ENCODE results near the gene LRMDA.
A peak's percentile ranks its signal among the peaks of the same experiment; 100 is the strongest.

Gene LRMDA

DNA sequence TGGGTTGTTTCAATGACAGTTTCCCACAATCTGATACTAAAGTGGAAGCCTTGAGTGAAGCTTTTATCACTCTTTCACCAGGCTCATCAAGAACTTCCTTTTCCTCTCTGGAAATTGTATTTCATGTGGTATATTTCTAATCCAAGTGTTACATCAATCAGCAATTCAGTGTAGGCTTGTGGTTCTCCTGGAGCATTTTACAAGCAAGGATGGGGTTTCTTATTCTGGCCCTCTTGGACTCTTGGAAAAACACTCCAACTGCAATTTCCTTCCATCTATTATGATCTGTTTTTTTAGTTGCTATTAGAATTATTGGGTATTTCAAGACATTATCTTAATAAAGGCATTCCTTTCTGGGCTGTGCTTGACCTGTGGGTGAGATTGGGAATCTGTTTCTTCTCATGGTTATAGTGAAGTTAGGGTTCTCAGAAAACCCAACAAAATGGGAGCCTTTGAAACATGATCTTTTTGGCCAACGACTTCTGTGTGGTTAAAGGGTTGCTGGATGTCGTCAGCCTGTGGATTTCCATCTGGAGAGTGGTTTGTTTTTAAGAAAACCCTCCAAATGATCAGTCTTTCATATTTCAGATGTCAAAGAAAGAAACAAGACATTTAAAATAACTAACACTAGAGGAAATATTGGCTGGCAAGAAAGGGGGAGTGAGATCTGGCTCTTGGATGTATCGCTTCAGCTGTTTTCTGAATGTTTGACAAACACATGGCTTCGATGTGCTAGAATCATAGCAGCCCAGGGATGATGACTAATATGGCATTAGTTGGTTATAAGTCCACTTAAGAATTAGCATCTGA is 540.2 kb downstream of the LRMDA start:
- no peaks in the 10 kb centered on the region for H3K9me3 Mint-ChIP-seq
- no peaks in the 10 kb centered on the region for H3K4me1 Mint-ChIP-seq
- no peak for ATAC-seq
- no peak for DNase-seq
- H3K27ac Mint-ChIP-seq: no peak overlapping the region
- no peaks in the 10 kb centered on the region for H3K27me3 Mint-ChIP-seq
- H3K4me3 Mint-ChIP-seq: no peak overlapping the region

- Mint-ChIP-seq H3K27ac (no peak overlapping the region), H3K9me3 (no peaks in the 10 kb centered on the region), H3K27me3 (no peaks in the 10 kb centered on the region), H3K4me1 (no peaks in the 10 kb centered on the region), H3K4me3 (no peak overlapping the region)
- no peak for DNase-seq
- ATAC-seq: no peak
These were observed 541.3 kb downstream of the LRMDA start for GRCh38 chr10:75972491-75973276.

DNA sequence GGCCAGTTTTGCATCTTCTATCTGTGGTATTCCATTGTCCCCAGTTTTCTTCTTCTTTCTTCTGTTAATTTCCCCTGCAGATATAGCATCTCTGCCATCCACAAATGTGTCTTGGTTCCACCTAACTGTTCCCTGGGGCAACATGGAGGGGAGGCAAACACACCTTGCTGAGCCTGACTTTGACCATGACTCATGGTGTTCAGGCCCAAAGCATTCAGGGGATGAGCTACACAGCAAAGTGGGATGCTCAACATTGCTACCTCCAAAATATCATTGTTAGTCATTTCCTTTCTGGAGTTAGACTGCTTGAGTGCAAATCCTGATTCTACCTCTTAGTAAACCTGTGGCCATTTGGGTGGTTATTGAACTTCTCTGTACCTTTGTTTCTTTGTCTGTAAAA is 542.7 kb downstream of the LRMDA start:
- H3K27ac Mint-ChIP-seq: peak overlapping the region in 1 of 2 donors; percentile 89
- no peaks in the 10 kb centered on the region for H3K4me1 Mint-ChIP-seq
- H3K4me3 Mint-ChIP-seq: no peak overlapping the region
- ATAC-seq (no peak), DNase-seq (no peak)
- no peaks in the 10 kb centered on the region for H3K9me3 Mint-ChIP-seq
- no peaks in the 10 kb centered on the region for H3K27me3 Mint-ChIP-seq

- Mint-ChIP-seq H3K9me3 (no peaks in the 10 kb centered on the region), H3K27ac (no peak overlapping the region), H3K27me3 (peaks cover 8% of the 10 kb centered on the region), H3K4me3 (no peak overlapping the region), H3K4me1 (no peaks in the 10 kb centered on the region)
- no peak for ATAC-seq
- DNase-seq: no peak
These were observed 545.3 kb downstream of the LRMDA start for GRCh38 chr10:75976681-75977080.

DNA sequence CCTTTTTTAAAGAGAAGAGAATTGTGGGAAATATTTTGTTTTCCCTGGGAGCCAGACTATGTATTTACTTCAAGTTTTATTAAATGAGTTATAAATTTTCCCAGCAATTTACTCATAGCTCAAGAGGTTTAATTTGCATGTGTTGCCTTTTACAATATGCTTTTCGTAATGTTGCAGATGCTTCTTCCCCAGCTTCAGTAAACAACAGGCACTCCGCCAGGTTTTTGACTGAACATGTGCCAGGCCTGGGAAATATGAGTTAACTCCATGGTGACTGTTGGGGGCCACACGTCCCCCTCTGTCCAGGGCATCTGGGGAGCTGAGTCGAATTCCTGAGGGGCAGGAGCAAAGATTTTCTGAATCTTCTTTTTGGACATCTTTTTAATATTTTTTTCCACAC is 545.7 kb downstream of the LRMDA start:
- no peak overlapping the region for H3K27ac Mint-ChIP-seq
- H3K9me3 Mint-ChIP-seq: no peaks in the 10 kb centered on the region
- H3K4me3 Mint-ChIP-seq: no peak overlapping the region
- DNase-seq: no peak
- H3K4me1 Mint-ChIP-seq: no peaks in the 10 kb centered on the region
- peaks cover 8% of the 10 kb centered on the region for H3K27me3 Mint-ChIP-seq
- no peak for ATAC-seq

DNA sequence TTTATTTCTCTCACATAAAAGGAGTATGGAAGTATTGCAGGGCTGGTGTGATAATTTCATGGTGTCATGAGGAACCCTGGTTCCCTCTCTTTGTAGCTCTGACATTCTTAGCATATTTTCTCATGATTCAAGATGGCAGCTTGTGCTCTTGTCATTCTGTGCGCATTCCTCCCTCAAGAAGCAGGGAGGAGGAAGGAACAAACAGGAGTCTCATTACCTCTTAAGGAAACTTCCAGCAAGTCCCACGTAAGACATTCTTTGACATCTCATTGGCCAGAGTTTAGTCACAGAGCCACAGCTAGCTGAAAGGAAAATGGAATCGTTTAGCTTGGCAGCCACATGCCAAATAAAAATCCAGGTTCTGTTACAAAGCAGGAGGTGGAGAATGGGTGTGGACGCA is 546.8 kb downstream of the LRMDA start:
- Mint-ChIP-seq H3K9me3 (no peaks in the 10 kb centered on the region), H3K4me1 (no peaks in the 10 kb centered on the region), H3K27me3 (peaks cover 8% of the 10 kb centered on the region), H3K27ac (no peak overlapping the region), H3K4me3 (no peak overlapping the region)
- no peak for DNase-seq
- no peak for ATAC-seq

- DNase-seq (no peak), ATAC-seq (no peak)
- H3K27ac Mint-ChIP-seq: no peak overlapping the region
- no peak overlapping the region for H3K4me3 Mint-ChIP-seq
- no peaks in the 10 kb centered on the region for H3K4me1 Mint-ChIP-seq
- no peaks in the 10 kb centered on the region for H3K9me3 Mint-ChIP-seq
- H3K27me3 Mint-ChIP-seq: peaks cover 8% of the 10 kb centered on the region
These were observed 549.1 kb downstream of the LRMDA start for GRCh38 chr10:75980419-75981002.

DNA sequence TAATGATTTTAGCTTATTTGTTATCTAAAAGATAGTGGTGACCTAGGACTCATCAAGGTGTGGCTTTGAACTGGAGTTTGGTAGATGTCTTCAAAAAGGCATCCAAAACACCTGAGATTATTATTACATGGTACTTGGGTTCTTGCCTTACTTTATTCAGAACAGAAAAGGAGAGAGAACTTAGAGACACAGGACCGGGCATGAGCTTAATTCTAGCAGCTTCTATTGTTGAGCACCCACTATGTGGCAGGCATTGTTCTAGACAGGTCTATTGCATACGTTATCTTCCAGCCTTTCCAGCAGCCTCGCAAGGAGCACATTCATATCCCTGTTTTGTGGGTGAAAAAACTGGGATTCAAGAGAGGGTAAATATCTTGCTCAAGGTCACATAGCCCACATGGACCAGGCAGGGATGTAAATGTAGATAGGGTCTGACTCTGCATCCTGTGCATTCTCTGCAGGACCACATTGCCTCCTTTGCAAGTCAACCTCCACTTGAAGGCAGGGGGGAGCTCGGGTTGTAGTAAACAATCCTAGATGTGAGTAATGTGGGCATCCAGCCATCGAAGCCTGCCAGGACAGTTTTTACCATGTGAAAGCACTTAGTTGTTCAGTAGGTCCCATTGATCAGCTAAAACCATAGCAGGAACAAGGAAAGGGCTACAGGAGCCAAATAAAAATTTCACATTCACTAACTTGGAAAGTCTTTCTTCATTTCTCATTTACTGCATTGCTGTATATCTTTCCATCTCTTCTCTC is 551.4 kb downstream of the LRMDA start:
- no peak for DNase-seq
- Mint-ChIP-seq H3K9me3 (no peaks in the 10 kb centered on the region), H3K27ac (no peak overlapping the region), H3K27me3 (peaks cover 8% of the 10 kb centered on the region), H3K4me1 (no peaks in the 10 kb centered on the region), H3K4me3 (no peak overlapping the region)
- no peak for ATAC-seq

DNA sequence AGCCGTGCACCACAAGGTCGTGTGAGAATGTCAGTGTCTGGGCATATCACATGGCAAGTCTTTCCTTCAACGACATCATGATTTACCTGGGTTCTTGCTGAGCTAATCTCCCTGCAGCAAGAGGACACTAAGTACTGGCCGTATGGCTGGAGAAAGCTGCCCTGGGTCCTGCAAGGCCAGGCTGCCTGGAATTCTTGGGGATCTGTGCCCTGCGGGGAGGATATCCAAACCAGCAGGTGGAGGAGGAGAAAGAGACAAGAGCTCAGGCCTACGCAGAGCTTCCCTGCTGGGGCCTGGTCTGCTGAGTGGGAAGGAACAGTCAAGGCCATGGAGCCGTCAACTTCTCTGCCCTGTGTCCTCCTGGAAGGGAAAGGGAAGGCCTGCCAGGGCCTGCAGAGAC is 552.6 kb downstream of the LRMDA start:
- Mint-ChIP-seq H3K27me3 (peaks cover 8% of the 10 kb centered on the region), H3K4me1 (no peaks in the 10 kb centered on the region), H3K4me3 (no peak overlapping the region), H3K9me3 (no peaks in the 10 kb centered on the region), H3K27ac (no peak overlapping the region)
- no peak for ATAC-seq
- DNase-seq: no peak

- ATAC-seq (no peak), DNase-seq (no peak)
- H3K27ac Mint-ChIP-seq: no peak overlapping the region
- no peak overlapping the region for H3K4me3 Mint-ChIP-seq
- H3K4me1 Mint-ChIP-seq: no peaks in the 10 kb centered on the region
- no peaks in the 10 kb centered on the region for H3K9me3 Mint-ChIP-seq
- H3K27me3 Mint-ChIP-seq: no peaks in the 10 kb centered on the region
These were observed 556.2 kb downstream of the LRMDA start for GRCh38 chr10:75987616-75988015.

DNA sequence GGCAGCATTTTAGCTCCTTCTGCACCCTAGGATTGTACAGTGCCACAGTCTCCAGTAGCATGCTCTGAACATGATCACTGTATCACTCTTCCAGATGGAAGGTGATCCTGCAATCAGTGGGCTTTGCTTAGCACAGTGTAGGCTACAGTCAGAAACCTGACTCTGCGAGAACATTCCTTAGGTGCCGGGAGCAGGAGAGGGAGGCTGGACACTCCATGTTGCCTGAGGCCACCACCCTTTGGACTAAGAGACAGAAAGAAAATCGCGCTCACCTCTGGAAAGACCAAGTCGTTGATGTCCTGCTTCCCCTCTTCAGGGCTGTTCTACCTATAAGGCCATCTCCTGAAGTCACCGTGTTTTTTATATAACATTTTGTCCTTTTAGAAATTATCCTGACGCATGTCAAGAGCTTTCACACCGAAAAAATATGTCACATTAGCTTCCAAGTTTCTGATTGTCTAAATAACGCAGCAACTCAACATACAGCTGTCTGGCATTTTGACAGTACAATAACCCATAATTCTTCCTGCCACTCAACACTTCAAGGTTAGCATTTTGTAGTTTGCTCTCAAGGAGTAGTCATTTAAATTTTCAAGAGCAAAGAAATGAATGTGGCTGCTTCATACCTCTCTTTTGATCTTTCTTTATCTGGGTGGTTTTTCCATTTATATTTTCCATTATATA is 563.1 kb downstream of the LRMDA start:
- DNase-seq (no peak), ATAC-seq (no peak)
- Mint-ChIP-seq H3K4me3 (no peak overlapping the region), H3K4me1 (no peaks in the 10 kb centered on the region), H3K27me3 (no peaks in the 10 kb centered on the region), H3K9me3 (no peaks in the 10 kb centered on the region), H3K27ac (no peak overlapping the region)

DNA sequence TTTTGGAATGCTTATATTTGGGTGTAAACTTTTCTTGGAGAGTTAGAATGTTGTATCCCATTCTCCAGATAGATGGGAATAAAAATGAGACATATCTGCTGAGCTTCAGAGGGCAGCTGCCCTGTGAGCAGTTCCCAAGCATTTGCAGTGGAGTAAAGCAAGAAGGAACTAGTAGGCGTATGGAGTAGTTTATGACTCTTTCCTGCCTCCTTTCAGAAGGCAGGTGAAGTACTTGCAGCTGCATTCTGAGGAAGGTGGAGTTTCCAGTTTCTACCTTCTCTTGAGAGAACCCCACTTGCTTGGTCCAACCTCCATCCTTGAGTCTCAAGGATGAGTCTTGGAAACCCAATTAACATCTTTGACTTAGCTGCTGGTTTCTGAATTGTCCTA is 563.6 kb downstream of the LRMDA start:
- peaks cover 1% of the 10 kb centered on the region for H3K27me3 Mint-ChIP-seq
- H3K9me3 Mint-ChIP-seq: no peaks in the 10 kb centered on the region
- H3K4me3 Mint-ChIP-seq: no peak overlapping the region

DNA sequence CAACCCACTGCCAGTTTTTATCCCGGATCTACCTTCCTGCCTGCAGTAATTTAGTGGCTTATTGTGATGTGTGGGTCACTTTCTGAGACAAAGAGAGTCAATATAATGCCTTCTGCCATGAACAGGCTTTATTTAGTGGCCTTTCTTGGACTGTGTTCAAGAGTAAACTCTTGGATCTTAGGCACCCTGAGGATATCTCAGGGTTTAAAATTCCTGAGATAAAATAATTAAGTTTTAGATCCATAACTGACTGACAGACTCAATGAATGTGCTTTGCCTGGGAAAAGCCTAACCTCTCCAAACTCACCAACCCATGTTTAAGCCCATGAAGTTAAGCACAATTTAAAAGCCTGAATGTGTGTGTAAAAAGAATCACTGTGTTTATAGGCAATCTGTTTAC is 564.3 kb downstream of the LRMDA start:
- no peak overlapping the region for H3K27ac Mint-ChIP-seq
- no peak overlapping the region for H3K4me3 Mint-ChIP-seq
- H3K9me3 Mint-ChIP-seq: no peaks in the 10 kb centered on the region
- DNase-seq (no peak), ATAC-seq (no peak)
- H3K4me1 Mint-ChIP-seq: no peaks in the 10 kb centered on the region
- peaks cover 8% of the 10 kb centered on the region for H3K27me3 Mint-ChIP-seq

More for the DNA sequence above, 563.6 kb downstream of the LRMDA start:
- H3K4me1 Mint-ChIP-seq: no peaks in the 10 kb centered on the region
- H3K27ac Mint-ChIP-seq: no peak overlapping the region
- no peak for ATAC-seq
- no peak for DNase-seq

DNA sequence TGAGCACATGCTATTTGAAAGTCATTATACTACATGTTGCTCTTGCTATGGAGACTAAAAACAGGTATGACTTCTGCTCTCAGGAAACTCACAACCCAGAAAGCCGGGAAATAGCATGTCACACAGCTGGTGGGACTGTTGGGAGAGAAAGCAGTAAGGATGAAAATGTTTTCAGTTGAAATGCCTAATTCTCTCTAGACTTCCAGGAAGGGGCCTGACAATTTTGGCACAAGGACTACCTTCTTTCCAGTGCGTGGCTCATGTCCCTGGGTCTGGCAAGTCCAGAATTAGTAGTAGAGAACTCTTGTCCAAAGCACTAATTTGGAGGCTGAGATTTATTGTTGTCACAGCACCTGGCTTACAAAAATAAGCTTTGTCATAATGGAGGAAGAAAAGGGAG is 567.6 kb downstream of the LRMDA start:
- DNase-seq: no peak
- ATAC-seq: no peak
- H3K27ac Mint-ChIP-seq: no peak overlapping the region
- H3K9me3 Mint-ChIP-seq: no peaks in the 10 kb centered on the region
- no peaks in the 10 kb centered on the region for H3K4me1 Mint-ChIP-seq
- no peak overlapping the region for H3K4me3 Mint-ChIP-seq
- H3K27me3 Mint-ChIP-seq: peaks cover 9% of the 10 kb centered on the region

GRCh38 chr10:75999515-76000209 is 568.2 kb downstream of the LRMDA start:
- ATAC-seq (no peak), DNase-seq (no peak)
- Mint-ChIP-seq H3K27me3 (peaks cover 9% of the 10 kb centered on the region), H3K9me3 (no peaks in the 10 kb centered on the region), H3K27ac (no peak overlapping the region), H3K4me1 (no peaks in the 10 kb centered on the region), H3K4me3 (no peak overlapping the region)

Measured in stimulated activated naive CD8-positive, alpha-beta T cell treated with anti-CD3 and anti-CD28 coated beads, Interleukin-15, amount 100 ng/mL, for 72 hours (primary cell).